Right forelimb (tissue), 1 donor: ENCODE data around the gene SKA2.
"Not testable (repeated sequence)": the region's sequence is repeated elsewhere in the genome, so short reads cannot be mapped to it uniquely, and the experiment has no call there.

Experiments
- DNase-seq: peaks from one replicate; pipeline ENCODE4 v3.0.0-alpha.2; 2018

The SKA2 gene

GRCh38 chr17:59154721-59155438, at the start of gene SKA2:
TSS of gene SKA2 (minus strand) at chr17:59155186. CDS start at chr17:59155163, 23 bp downstream.
- DNase-seq = peak; percentile 98

- no peak for DNase-seq
Observed at GRCh38 chr17:59202320-59202719, 47.3 kb upstream of the SKA2 start.

- no peak for DNase-seq
Observed at GRCh38 chr17:59199398-59199797, 44.4 kb upstream of the SKA2 start.

GRCh38 chr17:59193336-59193862, 38.4 kb upstream of the SKA2 start:
- DNase-seq = no peak

GRCh38 chr17:59190806-59191205, 35.8 kb upstream of the SKA2 start:
- no peak for DNase-seq

GRCh38 chr17:59186850-59187249, 31.9 kb upstream of the SKA2 start:
- DNase-seq = no peak

- no peak for DNase-seq
Observed at GRCh38 chr17:59185997-59186396, 31.0 kb upstream of the SKA2 start.

GRCh38 chr17:59181481-59181880, 26.5 kb upstream of the SKA2 start:
- no peak for DNase-seq

GRCh38 chr17:59180626-59181025, 25.6 kb upstream of the SKA2 start:
- DNase-seq = no peak

GRCh38 chr17:59179601-59180000, 24.6 kb upstream of the SKA2 start:
- DNase-seq = not testable (repeated sequence)

- no peak for DNase-seq
Observed at GRCh38 chr17:59178266-59178985, 23.4 kb upstream of the SKA2 start.

GRCh38 chr17:59175076-59175475, 20.1 kb upstream of the SKA2 start:
- no peak for DNase-seq

GRCh38 chr17:59174671-59175070, 19.7 kb upstream of the SKA2 start:
- no peak for DNase-seq

- DNase-seq = no peak
Observed at GRCh38 chr17:59172436-59173004, 17.5 kb upstream of the SKA2 start.

- no peak for DNase-seq
Observed at GRCh38 chr17:59167571-59168001, 12.6 kb upstream of the SKA2 start.

- no peak for DNase-seq
Observed at GRCh38 chr17:59165933-59166342, 11.0 kb upstream of the SKA2 start.

- no peak for DNase-seq
Observed at GRCh38 chr17:59161477-59161876, 6.5 kb upstream of the SKA2 start.

GRCh38 chr17:59160157-59161025, 5.4 kb upstream of the SKA2 start:
- no peak for DNase-seq

GRCh38 chr17:59155439-59156177, 622 bp upstream of the SKA2 start, which contains the start of gene PRR11:
TSS of gene PRR11 (plus strand) at chr17:59155746. CDS start at chr17:59169753, 14,007 bp downstream.
- no peak for DNase-seq

- DNase-seq = peak; percentile 78
Observed at GRCh38 chr17:59154292-59154720, 680 bp downstream of the SKA2 start.

- DNase-seq = no peak
Observed at GRCh38 chr17:59152925-59153324, 2.1 kb downstream of the SKA2 start.

- DNase-seq = no peak
Observed at GRCh38 chr17:59151591-59151990, 3.4 kb downstream of the SKA2 start.
